Fibroblast of skin of right biceps (primary cell): ENCODE measurements around the gene TAGLN2.

Source experiments
- DNase-seq: peaks from one replicate; pipeline ENCODE4 v3.0.0-alpha.2; 2013

Gene TAGLN2

DNA sequence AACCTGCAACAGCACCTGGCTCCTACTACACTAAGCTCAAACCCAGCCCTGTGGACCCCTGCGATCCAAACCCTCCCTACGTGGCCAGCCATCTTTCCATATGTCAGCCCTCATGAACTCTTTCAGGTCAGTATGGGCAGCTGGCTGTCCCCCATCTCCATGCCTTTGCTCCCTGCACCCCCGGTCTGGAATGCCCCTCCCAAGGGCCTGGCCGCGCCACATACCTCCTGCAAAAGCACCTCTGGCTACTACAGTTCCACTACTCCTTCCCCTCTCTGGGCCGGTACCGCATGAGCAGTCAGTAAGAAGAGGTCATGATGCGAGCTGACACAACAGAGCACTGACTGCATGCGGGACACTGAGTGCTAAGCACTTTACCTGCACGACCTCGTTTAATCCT is 10.0 kb upstream of the TAGLN2 start:
- DNase-seq: no peak

DNA sequence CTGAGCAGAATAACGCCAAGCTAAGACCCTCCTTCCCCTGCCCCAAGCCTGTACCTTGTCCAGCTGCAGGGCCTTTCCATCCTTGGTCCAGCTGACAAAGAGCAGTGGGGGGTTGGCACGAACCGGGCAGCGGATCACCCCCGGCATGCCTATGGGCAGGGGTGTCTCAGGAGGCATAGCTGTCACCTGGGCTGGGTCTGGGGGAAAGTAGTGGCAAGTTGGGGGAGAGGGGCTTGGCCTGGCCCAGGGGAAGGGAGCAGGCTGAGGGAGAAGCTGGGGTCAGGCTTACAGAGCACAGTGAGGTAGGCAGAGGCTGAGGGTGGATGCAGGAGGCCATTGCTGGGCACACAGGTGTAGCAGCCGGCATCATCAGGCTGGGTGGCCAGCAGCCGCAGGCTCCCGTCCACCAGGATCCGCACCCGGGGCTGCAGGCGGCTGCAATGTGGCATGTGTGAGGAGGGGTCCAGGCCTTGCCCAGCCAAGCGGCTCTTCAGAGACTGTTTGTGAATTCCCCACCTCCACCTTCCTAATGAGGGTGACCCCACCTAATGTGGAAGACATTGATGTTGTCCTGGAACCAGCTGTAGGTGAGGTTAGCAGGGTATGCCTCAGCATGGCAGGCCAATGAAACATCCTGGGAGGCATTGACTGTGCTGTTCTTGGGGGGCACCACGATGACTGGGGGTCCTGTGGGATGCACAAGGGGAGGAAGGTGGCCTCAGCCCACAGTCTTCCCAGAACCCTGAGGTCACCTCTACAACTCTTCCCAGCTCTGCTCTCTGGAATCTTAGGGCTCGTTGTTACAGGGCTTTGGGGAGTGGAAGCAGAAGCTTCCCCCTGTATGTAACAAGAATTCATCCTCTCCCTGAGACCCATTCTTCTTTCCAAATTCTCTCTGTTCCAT is 9.1 kb upstream of the TAGLN2 start:
- no peak for DNase-seq

DNA sequence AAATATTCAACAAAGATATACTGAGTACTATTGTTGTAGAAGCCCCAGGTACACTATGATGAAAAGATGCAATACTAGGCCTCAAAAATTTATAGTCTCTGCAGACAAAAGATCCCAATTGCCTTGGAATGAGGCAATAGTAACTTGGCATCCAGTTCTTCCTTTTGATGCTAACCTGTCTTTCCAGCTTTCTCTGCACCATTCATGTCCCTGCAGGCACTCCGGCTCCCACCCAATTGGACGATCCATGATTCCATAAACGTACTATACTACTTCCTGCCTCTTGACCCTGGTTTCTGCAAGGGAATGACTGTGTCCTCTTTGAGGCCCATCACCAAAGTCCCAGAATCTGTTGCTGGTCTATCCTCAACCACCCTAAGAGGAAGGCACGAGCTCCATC is 8.0 kb upstream of the TAGLN2 start:
- DNase-seq: no peak

DNA sequence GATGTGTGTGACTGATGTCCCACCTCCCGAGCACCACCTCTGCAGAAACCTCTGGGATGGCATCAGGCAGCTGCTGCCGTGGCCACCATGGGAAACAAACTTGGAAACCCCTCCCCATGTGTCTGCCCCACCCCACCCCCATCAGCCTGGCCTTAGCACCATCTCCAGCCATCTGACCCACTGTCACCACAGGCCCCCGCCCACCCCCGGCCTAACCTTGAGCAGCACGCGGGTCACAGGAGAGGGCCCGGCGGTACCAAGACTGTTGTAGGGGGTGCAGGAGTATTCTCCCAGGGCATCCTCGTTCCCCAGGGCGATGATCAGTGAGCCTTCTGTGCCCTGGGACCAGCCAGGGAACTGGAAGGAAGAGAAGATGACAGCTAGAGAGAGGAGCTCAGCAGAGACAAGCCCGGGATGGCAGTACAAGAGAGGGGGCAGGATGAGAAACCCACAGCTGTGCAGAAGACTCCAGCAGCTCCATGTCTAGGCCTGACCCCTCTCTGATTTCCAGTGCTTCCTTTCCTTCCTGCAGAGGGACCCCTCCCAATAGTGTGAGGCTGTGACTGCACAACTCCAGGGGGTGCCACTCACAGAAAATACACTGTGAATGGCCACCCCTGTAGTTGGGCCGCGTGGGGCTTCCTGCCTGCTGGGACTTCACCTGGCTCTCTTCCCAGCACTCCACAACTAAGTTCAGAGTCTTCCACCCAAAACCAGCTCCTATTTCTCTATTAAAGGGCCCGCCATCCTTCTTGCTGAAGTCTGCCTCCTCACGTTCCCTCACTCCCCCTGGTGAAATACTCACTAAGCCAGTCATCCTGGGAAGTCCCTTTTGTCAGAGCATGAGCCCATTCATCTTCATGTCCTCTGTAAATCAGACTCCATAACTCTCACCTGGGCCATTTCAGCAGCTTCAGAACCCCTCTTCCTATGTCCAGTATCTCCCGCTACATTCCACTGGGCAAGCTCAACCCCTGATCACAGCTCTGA is 7.3 kb upstream of the TAGLN2 start:
- no peak for DNase-seq

DNA sequence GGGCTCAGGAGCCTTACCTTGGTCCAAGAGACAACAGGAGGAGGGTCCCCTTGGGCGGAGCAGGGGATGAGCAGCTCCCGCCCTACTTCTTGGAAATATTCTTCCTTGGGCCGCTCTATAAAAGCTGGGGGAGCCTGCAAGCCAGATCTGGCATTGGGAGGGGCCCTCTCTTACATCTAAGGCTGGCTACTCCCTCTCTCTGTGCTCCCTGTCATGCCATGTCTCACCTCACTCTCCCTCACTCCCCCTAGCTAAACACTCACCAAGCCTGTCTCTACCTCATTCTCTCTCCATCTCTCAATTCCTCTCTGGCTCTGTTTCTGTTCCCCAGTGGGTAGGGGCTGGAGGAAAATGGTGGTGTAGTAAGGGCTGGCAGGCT is 6.5 kb upstream of the TAGLN2 start:
- no peak for DNase-seq

DNA sequence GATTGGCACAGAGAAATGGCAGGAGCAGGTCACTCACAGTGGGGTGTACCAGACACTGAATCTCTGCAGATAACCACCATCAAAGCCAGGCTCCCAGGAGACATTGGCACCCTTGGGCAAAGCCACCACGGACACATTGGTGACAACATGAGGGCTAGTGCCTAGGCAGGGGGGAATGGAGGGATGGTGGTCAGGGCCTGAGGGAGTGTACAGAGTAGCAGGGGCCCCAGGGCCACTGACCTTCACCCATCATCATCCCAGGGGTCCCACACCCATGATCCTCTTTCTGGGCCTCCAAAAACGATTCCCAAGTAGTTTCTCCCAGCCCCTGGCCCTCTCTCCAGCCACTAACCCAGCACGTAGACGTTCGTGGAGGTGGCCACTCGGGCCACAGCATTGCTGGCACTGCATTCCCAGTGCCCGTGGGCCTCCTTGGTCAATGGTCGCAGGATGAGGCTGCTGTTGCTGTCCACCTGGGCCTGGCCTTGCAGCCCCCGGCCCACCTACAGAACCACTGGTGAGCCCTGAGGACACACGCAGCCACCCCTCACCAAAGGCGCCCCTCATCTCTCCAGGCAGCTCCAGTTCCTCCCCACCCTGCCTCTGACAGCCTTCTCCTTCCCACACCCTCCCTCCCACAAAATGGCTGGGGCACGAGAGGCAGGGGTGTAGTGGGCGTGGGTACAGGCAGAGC is 5.9 kb upstream of the TAGLN2 start:
- no peak for DNase-seq

DNA sequence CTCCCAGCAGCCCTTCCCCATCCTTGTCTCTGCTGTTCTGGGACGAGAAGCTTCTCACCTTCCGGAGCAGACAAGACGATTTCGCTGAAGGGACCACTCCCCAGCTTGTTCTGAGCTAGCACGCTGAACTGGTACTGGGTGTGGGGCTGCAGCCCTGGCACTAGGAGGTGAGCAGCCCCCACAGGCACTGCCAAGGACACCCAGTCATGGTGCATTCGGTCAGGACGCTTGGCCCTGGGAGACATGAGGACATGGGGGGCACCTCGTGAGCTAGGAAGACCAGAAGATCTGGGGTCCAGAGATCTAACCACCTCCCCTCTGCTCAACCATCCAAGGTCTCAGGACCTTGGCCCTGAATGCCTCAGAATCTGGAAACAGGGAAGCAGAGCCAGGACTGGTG is 5.3 kb upstream of the TAGLN2 start:
- DNase-seq: no peak

DNA sequence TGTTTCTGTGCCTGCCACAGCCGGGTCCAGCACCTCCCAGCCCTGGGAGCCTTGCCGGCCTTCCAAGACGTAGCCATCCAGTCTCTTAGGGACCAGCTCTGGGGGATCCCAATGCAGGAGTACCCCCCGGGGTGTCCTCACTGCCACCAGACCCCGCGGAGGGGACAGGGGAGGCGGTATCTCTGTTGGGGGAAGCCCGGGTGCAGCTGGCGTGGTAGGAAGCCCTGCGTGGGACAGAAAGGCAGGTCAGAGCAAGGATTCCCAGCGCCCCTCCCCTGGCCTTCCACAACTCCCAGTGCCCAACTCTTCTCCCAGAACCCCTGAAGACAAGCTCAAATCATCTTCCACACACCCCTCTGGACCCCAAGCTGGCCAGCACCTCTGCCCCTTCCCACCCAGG is 4.9 kb upstream of the TAGLN2 start:
- DNase-seq: no peak

DNA sequence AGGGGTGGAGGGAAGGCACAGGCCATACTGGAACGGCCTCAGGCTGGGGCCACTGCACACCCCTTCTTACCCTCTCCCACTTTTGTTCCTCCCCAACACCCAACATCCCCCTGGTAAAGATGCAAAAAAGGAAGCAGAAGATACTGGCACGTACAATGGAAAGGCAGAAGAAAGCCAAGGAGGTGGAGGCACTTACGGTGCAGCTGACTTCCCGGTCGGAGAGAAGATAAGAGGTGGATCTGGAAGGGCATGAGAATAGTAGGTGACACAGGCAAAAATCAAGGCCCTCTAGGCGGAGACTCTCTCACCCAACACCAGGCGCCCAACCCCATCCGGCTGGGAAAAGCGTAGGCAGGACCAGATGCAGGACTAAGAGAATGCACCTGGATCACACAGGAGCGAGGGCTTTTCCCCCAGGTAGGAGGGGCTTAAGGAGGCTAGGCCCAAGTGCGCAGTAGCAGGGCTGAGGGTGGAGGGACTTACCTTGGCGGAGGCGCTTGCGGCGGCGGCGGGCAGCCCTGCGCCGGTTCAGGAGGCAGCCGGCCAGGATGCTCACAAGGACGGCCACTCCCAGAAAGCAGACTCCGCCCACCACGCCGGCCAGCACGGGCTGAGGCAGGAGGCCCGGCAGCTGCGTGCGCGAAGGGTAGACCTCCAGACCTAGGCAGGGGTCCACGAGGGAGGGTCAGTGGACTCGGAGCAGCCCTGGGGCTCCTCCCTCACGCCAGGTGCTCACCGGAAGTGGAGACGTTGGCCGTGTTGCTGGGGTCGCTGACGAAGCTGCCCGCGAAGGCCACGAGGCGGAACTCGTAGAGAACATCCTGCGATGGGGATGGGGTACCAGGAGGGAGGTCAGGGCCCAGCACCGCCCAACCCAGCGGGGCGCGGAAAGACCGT is 4.1 kb upstream of the TAGLN2 start:
- DNase-seq: no peak

DNA sequence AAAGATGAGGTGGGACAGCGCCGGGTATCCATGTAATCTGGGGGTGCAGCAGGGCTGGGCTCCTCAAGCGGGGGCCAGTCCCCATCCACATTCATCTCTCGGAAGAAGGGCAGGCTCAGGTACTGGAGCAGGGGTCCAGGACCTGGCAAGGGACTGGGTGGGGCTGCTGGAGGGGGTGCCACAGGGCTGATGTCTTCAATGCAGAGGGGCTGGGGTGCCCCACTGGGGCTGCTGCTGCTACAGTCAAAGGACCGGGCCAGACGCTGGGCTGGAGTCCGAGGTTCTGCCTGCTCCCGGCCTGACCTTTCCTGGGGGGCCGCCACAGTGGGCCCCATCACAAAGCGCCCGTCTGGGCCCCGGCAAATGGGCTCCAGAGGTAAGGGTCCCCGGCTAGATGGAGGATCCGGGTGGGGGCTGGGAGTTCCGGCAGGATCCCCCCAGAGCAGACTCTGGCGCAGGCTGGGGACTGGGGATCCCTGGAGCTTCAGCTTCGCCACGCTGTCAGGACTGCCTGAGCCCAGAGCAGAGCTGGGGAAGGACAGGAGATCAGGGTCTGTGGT is 3.3 kb upstream of the TAGLN2 start:
- DNase-seq: no peak

DNA sequence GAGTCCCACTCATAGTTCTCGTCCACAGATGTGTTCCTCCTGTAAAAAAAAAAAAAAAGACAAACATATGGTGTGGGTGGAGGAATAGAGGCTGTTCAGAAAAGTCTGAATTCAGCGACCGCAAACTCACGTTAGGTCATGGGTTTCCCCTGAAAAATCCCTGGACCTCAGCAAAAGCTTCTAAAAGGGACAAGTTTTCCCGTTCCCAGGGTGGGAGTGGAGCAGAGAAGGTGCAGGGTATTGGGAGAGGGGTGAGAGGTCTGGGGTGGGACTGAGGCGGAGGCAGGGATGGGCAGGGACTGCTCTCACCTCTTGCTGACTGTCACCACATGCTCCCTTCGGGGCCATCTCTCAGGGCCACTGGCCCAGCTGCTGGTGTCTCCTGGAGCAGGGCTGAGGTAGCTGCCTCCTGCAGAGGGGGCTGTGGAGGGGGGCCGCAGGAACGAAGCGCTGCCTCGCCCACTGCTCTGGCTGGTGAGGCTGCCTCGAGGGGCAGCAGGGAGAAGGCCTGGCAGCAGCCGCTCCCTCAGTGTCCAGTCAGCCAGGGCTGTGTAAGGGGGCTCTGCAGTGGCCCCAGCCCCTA is 2.6 kb upstream of the TAGLN2 start:
- no peak for DNase-seq

DNA sequence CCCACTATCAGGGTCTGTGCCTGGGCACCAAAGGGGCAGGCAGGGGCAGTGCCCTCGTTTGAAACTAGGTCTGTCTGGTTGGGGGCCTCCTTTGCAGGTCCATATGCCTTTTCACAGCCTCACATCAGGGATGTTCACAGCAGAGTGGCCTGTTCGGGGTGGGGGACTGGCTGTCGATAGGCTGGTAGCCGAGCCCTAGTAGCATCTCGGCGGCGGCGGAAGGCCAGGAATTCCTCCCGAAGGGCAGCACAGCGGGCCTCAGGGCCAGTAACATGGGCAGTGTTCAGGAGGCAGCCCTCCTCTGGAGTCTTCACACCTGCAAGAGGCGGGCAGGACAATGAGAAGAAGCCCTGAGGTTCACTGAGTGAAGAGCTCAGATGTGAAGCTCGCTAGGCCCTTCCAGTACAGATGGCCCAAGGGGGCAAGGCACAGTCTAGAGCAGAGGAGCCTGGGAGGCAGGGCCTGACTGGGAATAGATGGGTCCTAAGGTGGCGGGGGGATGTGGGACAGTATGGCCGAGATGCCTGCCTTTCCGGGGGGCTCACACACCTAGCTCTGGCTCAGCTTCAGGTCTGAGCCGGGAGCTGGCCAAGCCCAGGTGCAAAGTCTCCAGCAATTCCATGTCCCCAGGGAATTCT is 2.0 kb upstream of the TAGLN2 start:
- no peak for DNase-seq

DNA sequence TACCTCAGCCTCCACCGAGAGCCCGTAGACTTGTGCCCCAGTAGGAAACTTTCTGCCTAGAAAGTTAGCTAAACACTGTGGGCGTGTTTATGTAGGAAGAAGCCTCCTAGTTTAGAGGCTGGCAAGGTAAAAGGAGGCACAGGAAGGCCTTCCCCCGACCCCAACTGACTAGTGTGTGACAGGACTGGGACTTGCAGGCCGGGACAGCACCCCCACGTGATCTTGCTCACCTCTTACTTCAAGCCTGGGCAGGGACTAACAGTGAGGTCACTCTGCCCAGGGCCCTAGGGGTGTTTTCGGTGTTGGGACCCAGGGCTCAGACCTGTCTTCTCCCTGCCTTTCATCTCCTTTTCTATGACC is 392 bp upstream of the TAGLN2 start:
- no peak for DNase-seq

DNA sequence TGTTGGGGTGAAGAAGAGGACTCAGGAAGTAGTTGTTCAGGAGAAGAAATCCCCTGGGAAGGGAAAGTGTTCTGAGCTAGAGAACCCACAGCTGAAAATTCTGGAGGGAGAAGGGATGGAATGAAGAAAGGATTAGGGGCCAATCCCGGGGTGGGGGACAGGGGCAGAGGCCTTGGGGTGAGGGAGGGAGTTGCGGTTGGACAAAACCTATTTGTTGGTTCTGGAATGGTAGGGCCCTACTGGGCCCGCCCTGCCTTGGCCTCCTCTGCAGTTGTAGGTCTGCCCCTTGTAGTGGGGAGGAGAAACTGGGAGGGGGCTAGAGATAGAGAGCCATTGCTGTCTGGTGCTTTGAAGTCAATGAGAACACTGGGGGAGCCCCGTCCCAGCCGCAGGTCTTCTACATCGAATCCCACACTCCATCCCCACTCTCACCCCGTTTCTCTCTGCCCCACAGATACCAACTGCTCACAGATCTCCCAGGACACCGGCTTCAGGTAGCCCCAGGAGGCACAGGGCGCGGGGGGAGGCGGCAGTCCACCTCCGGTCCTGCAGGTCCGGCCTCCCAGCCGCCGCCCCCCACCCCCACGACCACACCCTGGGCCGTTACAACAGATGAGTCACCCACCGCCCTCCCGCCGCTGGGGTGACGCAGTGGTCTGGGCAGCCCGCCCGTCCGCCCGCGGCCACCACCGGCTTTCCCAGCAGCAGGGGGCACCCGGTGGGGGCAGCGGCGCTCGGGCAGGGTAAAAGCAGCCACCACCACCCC is 1.1 kb downstream of the TAGLN2 start:
- peak; percentile 92 for DNase-seq

DNA sequence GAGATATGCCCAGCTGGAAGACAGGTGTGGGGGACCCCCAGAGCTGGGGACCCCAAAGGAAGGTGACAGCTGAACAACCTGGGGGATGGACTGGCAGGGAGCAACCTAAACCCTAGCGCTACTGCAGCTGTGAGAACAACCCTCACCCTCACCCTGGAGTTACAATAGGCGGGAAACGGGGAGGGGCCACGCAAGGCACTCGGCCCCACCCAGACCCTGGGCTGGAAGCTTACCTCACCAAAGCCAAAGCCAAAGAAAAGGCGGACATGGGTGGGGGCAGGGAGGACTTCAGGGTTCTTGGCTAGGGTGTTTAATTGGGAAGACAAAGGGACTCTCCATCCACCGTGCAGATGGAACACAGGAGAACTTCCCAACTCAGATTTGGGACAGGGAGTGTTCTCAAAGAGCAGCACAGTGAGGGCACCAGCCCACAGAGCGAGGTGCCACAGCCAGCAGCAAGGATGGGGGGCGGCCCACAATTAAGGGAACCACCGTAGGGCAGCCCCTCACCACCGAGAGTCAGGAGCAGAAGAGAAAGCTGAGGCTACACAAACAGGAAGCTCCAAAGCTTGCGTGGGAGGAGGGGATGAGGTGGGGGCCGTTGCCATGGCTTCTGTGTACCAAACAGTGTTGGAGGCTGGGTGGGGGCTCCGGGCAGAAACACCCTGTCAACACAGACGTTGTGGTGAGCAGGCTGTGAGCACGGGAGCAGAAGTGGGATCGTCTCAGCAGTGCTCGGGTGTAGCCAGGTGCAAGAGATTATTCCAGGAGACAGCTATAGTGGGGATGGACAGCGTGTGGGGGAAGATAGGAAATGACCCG is 1.9 kb downstream of the TAGLN2 start:
- DNase-seq: peak; percentile 83

DNA sequence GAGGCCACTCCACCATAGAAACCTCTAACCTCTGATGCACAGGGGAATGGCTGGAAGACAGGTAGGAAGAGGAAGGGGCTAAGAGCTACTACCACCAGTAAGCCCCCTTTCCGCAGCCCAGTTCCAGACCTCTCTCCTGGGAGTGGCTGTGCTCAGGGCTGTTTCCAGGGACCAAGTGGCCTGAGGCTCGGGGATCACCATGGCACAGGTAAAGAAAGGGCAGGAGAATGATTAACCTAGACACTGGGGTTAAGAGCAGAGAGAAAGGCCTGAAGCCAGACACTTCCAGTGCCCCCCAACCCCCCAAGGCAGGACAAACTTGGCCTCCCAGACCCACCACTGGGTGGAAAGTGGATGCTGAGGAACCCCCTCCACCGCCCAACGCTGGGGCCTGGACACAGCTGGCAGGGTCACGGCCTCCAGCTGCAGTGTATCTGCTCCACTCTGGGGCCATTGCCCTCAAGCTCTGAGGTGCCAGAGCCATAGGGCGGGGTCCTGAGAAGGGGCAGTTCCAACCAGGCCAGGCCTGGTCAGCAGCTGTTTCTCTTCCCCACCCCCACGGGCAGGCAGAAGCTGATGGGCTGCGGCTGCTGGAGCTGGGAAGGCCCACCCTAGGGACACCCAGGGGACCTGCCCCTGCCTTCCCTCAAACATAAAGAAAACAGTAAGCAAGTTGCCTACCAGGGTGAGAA is 2.6 kb downstream of the TAGLN2 start:
- no peak for DNase-seq

DNA sequence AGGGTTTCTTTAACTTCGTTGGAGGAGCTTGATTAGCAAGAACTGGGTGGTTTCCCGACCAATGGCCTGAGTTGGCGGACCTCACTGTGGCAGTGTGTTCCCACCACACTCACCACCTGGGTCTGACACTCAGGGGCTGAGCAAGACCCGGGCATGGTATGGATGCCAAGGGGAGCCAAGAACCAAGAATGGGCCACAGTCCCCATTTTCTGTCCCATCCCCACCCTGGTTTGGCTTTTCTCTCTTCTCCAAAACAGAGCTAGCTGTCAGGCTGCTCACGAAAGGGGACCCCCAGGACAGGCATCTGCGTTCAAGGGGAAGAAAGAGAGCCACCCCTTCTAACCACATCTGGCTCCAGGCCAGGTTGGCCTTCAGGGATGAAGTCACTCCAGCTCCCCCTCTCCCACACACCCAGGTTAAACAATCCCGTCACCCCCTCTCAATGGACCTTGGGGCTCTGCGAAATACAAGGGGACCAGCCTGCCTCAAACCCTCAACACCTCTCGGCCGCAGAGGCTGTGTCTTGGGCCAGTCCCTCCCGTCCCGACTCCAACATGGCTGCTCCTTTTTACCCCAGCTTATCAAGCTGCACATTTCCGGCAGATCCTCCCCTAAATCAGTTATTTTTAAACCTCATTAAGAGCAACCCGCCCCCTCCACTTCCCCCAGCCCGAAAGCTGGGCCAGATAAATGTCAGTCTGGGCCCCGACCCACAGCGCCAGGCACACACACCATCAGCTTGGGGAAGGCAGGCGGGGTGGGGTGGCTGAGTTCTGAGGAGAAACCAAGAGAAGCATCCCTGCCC is 3.4 kb downstream of the TAGLN2 start:
- DNase-seq: peak; percentile 48

DNA sequence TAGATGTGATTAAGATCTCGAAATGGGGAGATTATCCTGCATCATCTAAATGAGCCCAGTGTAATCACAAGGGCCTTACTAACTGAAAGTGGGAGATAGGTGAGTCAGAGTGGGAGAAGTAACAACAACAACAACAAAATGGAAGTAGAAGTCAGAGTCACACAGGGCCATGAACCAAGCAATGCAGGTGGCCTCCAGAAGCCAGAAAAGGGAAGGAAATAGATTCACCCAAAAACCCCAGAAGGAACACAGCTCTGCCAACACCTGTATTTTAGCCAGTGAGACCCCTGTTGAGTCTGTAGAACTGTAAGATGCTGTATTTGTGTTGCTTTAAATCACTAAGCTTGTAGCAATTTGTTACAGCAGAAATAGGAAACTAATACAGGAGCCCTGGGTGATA is 4.1 kb downstream of the TAGLN2 start:
- no peak for DNase-seq
